ENCODE measurements around the gene TMEM270. TPM values are rescaled to one million over a fixed set of nuclear protein-coding genes. Genes with fewer than 3 reads are reported as not detected.

Gene TMEM270
- total and polyA plus RNA-seq, 2 of the 8 experiments (the other 6 are each of a cell fraction or from before 2014, with no cell fraction given): 0.26 TPM; not detected in 1

- Histone ChIP-seq H2BK5ac (ENCODE audit: low read depth, low read length) (no peak overlapping the region), H3K27me3 (replicated peaks in 1 of 4; ENCODE audit: control insufficient read depth in 3 of 4, extremely low read depth in 1 of 4, insufficient read depth in 3 of 4, low read length in 3 of 4) (no peaks in the 10 kb centered on the region), H3K4me1 (replicated peaks in 1 of 4; ENCODE audit: control insufficient read depth in 3 of 4, insufficient read depth in 4 of 4, low read length in 3 of 4) (peaks cover 0 to 9% (median 5%) of the 10 kb centered on the region in 4 experiments; a peak in 6 of 7 replicates), H4K8ac (ENCODE audit: extremely low read depth, insufficient read depth, low read length) (no peak overlapping the region), H3K9ac (replicated peaks in 1 of 4; ENCODE audit: extremely low read depth in 1 of 4, low read depth in 3 of 4, low read length in 3 of 4) (no peak overlapping the region), H3K4me2 (ENCODE audit: insufficient read depth in 1 of 2, low read depth in 2 of 2, low read length in 2 of 2) (no peak overlapping the region), H2BK12ac (ENCODE audit: low read depth, low read length) (no peak overlapping the region), H3K27ac (ENCODE audit: low read depth, low read length) (no peak overlapping the region), H3K23me2 (ENCODE audit: low read depth, low read length) (0 out of 2 replicates have a peak, but pooled peaks cover 3% of the 10 kb centered on the region), H3K79me1 (ENCODE audit: low read depth, low read length) (no peaks in the 10 kb centered on the region), H4K91ac (replicated peaks; ENCODE audit: insufficient read length, low read length) (no peak overlapping the region), H2BK120ac (replicated peaks; ENCODE audit: low read depth, low read length) (no peak overlapping the region), H3K36me3 (ENCODE audit: control insufficient read depth in 2 of 4, insufficient read depth in 4 of 4, low read length in 3 of 4) (no peaks in the 10 kb centered on the region), H3K4me3 (ENCODE audit: extremely low read depth in 1 of 4, insufficient read depth in 2 of 4, low read depth in 3 of 4, low read length in 4 of 4) (no peak overlapping the region), H3K56ac (replicated peaks; ENCODE audit: insufficient read length, low read depth, low read length) (no peak overlapping the region), H2BK20ac (ENCODE audit: low read length) (no peak overlapping the region), H3K9me3 (ENCODE audit: insufficient read depth in 2 of 2, low read depth in 1 of 2, low read length in 1 of 2) (no peaks in the 10 kb centered on the region), H4K5ac (ENCODE audit: insufficient read length, low read depth, low read length) (no peak overlapping the region), H2BK15ac (ENCODE audit: low read length) (no peak overlapping the region), H4K20me1 (replicated peaks in 1 of 2; ENCODE audit: control insufficient read depth in 1 of 2, insufficient read depth in 2 of 2, low read length in 2 of 2) (no peaks in the 10 kb centered on the region), H3K23ac (ENCODE audit: insufficient read length) (no peak overlapping the region), H3K4ac (replicated peaks; ENCODE audit: insufficient read length, low read depth, low read length) (no peak overlapping the region), H3K18ac (ENCODE audit: extremely low read depth, low read length) (no peak overlapping the region), H3K14ac (ENCODE audit: insufficient read length) (no peak overlapping the region), H2AK5ac (ENCODE audit: low read depth, low read length) (no peak overlapping the region), H3K79me2 (ENCODE audit: control insufficient read depth in 1 of 2, insufficient read depth in 2 of 2, low read length in 2 of 2) (no peaks in the 10 kb centered on the region), H2AFZ (ENCODE audit: low read length) (no peak overlapping the region)
- ChIA-PET POLR2A (ENCODE audit: partially characterized antibody) (interaction anchor here (10.0 kb wide), 1 partner anchor 19 kb away, joined by 72 read pairs; the partner anchor contains the start of gene CLDN4), CTCF (ENCODE audit: partially characterized antibody) (interaction anchor here (3.4 to 5.2 kb wide), 5 partner anchors 13 to 42 kb away, joined by 23 to 72 read pairs (median 52); partner anchors contain the start of genes CLDN4 and METTL27)
- FAIRE-seq (no peak), DNase-seq (ENCODE audit: low read depth in 1 of 2, low spot score in 2 of 2) (no peak)
- WGBS, 2 experiments (ENCODE audit: extremely low coverage in 1 of 2, insufficient coverage in 1 of 2, insufficient read length in 1 of 2, insufficient replicate concordance in 2 of 2, low coverage in 1 of 2, low lambda C conversion rate in 2 of 2, missing lambda C conversion rate in 1 of 2): 81% methylated on average over 3 of the region's 3 CpGs; no CpG with 5 or more reads in 1 of the 2 experiments
- TF ChIP-seq GTF2F1 (IDR thresholded peaks at IDR 0.05; ENCODE audit: borderline replicate concordance, low read depth, low read length) (no peak), KDM1A (IDR thresholded peaks at IDR 0.05; ENCODE audit: borderline replicate concordance, low read length) (no peak), NANOG (IDR thresholded peaks at IDR 0.05; ENCODE audit: insufficient read depth, low read depth, low read length, poor library complexity, severe bottlenecking) (no peak), TEAD4 (IDR thresholded peaks at IDR 0.05; ENCODE audit: low read depth, low read length) (no peak), NRF1 (IDR thresholded peaks at IDR 0.05; ENCODE audit: low read depth, low read length) (no peak), SAP30 (IDR thresholded peaks at IDR 0.05; ENCODE audit: insufficient read depth, insufficient replicate concordance, low read length) (no peak), YY1 (IDR thresholded peaks at IDR 0.05; ENCODE audit: low read depth, low read length) (no peak), EGR1 (IDR thresholded peaks at IDR 0.05; ENCODE audit: borderline replicate concordance, low read depth, low read length) (no peak), SP2 (IDR thresholded peaks at IDR 0.05; ENCODE audit: low read length) (no peak), TBP (IDR thresholded peaks at IDR 0.05; ENCODE audit: low read depth, low read length) (no peak), BACH1 (IDR thresholded peaks at IDR 0.05; ENCODE audit: low read length) (no peak), CBX8 (IDR thresholded peaks at IDR 0.05; ENCODE audit: borderline replicate concordance, low read depth, low read length) (no peak), KDM4A (IDR thresholded peaks at IDR 0.05; ENCODE audit: low read depth, low read length, severe bottlenecking) (no peak)
- TF ChIP-seq, protein P1, sequence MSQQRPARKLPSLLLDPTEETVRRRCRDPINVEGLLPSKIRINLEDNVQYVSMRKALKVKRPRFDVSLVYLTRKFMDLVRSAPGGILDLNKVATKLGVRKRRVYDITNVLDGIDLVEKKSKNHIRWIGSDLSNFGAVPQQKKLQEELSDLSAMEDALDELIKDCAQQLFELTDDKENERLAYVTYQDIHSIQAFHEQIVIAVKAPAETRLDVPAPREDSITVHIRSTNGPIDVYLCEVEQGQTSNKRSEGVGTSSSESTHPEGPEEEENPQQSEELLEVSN (IDR thresholded peaks at IDR 0.05): no peak
Observed at GRCh38 chr7:73812996-73813395, 48.0 kb upstream of the TMEM270 start.
